ENCODE data around the gene APOL1. TPM values are rescaled to one million over a fixed set of nuclear protein-coding genes. Genes with fewer than 3 reads are reported as not detected.
"Not testable (repeated sequence)": the region's sequence is repeated elsewhere in the genome, so short reads cannot be mapped to it uniquely, and the experiment has no call there.

The APOL1 gene
- total and polyA plus RNA-seq, 2 donors (not counting 1 experiment from before 2014, with no cell fraction given), result 3.3 to 11.2 TPM

DNA sequence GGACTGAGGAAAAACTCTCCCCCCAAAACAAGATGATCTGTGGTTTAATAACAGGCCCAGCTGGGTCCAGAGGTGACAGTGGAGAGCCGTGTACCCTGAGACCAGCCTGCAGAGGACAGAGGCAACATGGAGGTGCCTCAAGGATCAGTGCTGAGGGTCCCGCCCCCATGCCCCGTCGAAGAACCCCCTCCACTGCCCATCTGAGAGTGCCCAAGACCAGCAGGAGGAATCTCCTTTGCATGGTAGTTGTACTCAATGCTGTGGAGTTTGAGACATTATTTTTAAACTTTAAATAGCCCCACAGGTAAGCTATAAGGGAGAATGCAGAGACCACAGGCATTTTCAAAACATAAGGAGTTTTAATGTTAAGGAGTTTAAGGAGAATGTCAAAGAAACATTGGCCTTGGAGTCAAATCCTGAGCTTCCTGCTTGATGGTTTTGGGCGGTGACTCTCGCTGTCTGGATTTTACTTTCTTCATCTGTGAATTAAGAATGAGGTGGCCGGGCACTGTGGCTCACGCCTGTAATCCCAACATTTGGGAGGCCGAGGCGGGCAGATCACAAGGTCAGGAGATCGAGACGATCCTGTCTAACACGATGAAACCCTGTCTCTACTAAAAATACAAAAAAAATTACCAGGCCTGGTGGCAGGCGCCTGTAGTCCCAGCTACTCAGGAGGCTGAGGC lies 6.8 kb downstream of the APOL1 start:
- POLR2A ChIA-PET, result no interaction called here

DNA sequence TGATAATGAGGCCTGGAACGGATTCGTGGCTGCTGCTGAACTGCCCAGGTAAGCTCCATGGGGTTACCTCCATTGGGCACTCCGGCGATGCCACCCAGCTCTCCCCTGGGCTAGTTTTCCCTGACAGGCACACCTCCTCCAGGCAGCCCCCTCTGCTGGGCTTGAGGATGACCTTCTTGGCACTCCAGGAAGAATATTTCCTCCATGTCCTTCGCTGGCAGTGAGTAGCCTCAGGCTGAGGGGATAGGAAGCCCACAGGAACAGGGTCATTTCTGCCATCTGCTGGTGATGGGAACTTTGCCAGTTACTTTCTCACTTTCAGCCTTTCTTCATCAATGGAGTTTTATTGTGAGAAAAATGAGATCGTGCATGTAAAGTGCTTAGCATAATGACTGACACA lies 8.7 kb downstream of the APOL1 start:
- intact Hi-C loops (cut with micrococcal nuclease), result not testable (repeated sequence)

More for the DNA sequence above, 6.8 kb downstream of the APOL1 start:
- no peak overlapping the region for H3K4me3 ChIP-seq (ENCODE audit: control extremely low read depth in 1 of 5, extremely low read depth in 1 of 5, insufficient read depth in 1 of 5, low read depth in 2 of 5, low read length in 4 of 5)
- DNase-seq, result no peak
- no peaks in the 10 kb centered on the region for H3K27me3 Mint-ChIP-seq
- H3K9me3 Mint-ChIP-seq (ENCODE audit: insufficient read depth), result no peaks in the 10 kb centered on the region
- no peak for ATAC-seq (ENCODE audit: low read depth)
- TF ChIP-seq, protein P1, sequence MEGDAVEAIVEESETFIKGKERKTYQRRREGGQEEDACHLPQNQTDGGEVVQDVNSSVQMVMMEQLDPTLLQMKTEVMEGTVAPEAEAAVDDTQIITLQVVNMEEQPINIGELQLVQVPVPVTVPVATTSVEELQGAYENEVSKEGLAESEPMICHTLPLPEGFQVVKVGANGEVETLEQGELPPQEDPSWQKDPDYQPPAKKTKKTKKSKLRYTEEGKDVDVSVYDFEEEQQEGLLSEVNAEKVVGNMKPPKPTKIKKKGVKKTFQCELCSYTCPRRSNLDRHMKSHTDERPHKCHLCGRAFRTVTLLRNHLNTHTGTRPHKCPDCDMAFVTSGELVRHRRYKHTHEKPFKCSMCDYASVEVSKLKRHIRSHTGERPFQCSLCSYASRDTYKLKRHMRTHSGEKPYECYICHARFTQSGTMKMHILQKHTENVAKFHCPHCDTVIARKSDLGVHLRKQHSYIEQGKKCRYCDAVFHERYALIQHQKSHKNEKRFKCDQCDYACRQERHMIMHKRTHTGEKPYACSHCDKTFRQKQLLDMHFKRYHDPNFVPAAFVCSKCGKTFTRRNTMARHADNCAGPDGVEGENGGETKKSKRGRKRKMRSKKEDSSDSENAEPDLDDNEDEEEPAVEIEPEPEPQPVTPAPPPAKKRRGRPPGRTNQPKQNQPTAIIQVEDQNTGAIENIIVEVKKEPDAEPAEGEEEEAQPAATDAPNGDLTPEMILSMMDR (IDR thresholded peaks at IDR 0.05), result no peak
- no peak for TF ChIP-seq EZH2 (IDR thresholded peaks at IDR 0.05; ENCODE audit: borderline replicate concordance, insufficient read depth, low read depth, low read length, poor library complexity, severe bottlenecking)
- H3K27ac ChIP-seq (ENCODE audit: low read length in 2 of 2), result no peak overlapping the region
- no peak overlapping the region for H3K4me2 ChIP-seq (replicated peaks; ENCODE audit: low read depth, low read length, poor library complexity, severe bottlenecking)
- H2AFZ ChIP-seq (ENCODE audit: insufficient read depth, low read depth, low read length, poor library complexity, severe bottlenecking), result no peak overlapping the region
- no peaks in the 10 kb centered on the region for H3K9me3 ChIP-seq (ENCODE audit: control extremely low read depth in 1 of 3, control insufficient read depth in 2 of 3, insufficient read depth in 1 of 3, low read length in 2 of 3)
- no peak overlapping the region for H3K27ac Mint-ChIP-seq
- H3K79me2 ChIP-seq (ENCODE audit: control insufficient read depth, insufficient read depth, low read length), result peaks cover 3% of the 10 kb centered on the region
- no peak overlapping the region for H3K4me3 Mint-ChIP-seq
- peaks cover 5 to 10% of the 10 kb centered on the region in 2 donors for H3K4me1 ChIP-seq (ENCODE audit: control insufficient read depth in 2 of 2, insufficient read depth in 2 of 2, low read length in 2 of 2)
- peaks cover 19% of the 10 kb centered on the region for H3K4me1 Mint-ChIP-seq
- CTCF ChIA-PET, result interaction anchor here (0.6 to 1.8 kb wide), 2 partner anchors 42 to 65 kb away, joined by 3 to 5 read pairs; no protein-coding TSS in a partner anchor
- H3K36me3 ChIP-seq (replicated peaks in 1 of 2; ENCODE audit: control extremely low read depth in 1 of 2, control insufficient read depth in 1 of 2, extremely low read depth in 1 of 2, insufficient read depth in 2 of 2, low read length in 1 of 2), result peaks cover 0 to 24% of the 10 kb centered on the region in 2 experiments
- intact Hi-C loops (cut with micrococcal nuclease), result no loop called here
- WGBS (ENCODE audit: insufficient coverage), result 93% methylated on average over 4 of the region's 14 CpGs
- no peaks in the 10 kb centered on the region for H3K27me3 ChIP-seq (replicated peaks in 1 of 4; ENCODE audit: control extremely low read depth in 1 of 4, control insufficient read depth in 3 of 4, insufficient read depth in 4 of 4, low read length in 3 of 4)
- H4K20me1 ChIP-seq (ENCODE audit: control insufficient read depth, insufficient read depth, low read length, poor library complexity, severe bottlenecking), result no peaks in the 10 kb centered on the region
- no peak overlapping the region for H3K9ac ChIP-seq (ENCODE audit: low read length)

GRCh38 chr22:36262307-36262706 lies 9.4 kb downstream of the APOL1 start:
- H4K20me1 ChIP-seq (ENCODE audit: control insufficient read depth, insufficient read depth, low read length, poor library complexity, severe bottlenecking); intact Hi-C loops (cut with micrococcal nuclease); H3K79me2 ChIP-seq (ENCODE audit: control insufficient read depth, insufficient read depth, low read length); H3K27ac Mint-ChIP-seq; H3K9ac ChIP-seq (ENCODE audit: low read length); H2AFZ ChIP-seq (ENCODE audit: insufficient read depth, low read depth, low read length, poor library complexity, severe bottlenecking); H3K4me3 Mint-ChIP-seq; H3K27ac ChIP-seq (ENCODE audit: low read length in 2 of 2); H3K4me3 ChIP-seq (ENCODE audit: control extremely low read depth in 1 of 5, extremely low read depth in 1 of 5, insufficient read depth in 1 of 5, low read depth in 2 of 5, low read length in 4 of 5); ATAC-seq (ENCODE audit: low read depth); H3K27me3 Mint-ChIP-seq; H3K27me3 ChIP-seq (replicated peaks in 1 of 4; ENCODE audit: control extremely low read depth in 1 of 4, control insufficient read depth in 3 of 4, insufficient read depth in 4 of 4, low read length in 3 of 4); DNase-seq; H3K9me3 ChIP-seq (ENCODE audit: control extremely low read depth in 1 of 3, control insufficient read depth in 2 of 3, insufficient read depth in 1 of 3, low read length in 2 of 3); H3K4me2 ChIP-seq (replicated peaks; ENCODE audit: low read depth, low read length, poor library complexity, severe bottlenecking); H3K9me3 Mint-ChIP-seq (ENCODE audit: insufficient read depth); POLR2A ChIA-PET; CTCF ChIA-PET: not testable (repeated sequence)
- WGBS (ENCODE audit: insufficient coverage), result 100% methylated on average over 1 of the region's 3 CpGs
- peaks cover 12% of the 10 kb centered on the region for H3K4me1 Mint-ChIP-seq
- H3K36me3 ChIP-seq (replicated peaks in 1 of 2; ENCODE audit: control extremely low read depth in 1 of 2, control insufficient read depth in 1 of 2, extremely low read depth in 1 of 2, insufficient read depth in 2 of 2, low read length in 1 of 2), result peaks cover 1 to 29% of the 10 kb centered on the region in 2 experiments
- peaks cover 5 to 10% of the 10 kb centered on the region in 2 donors for H3K4me1 ChIP-seq (ENCODE audit: control insufficient read depth in 2 of 2, insufficient read depth in 2 of 2, low read length in 2 of 2)

More for the DNA sequence above, 8.7 kb downstream of the APOL1 start:
- Histone ChIP-seq H3K4me1 (ENCODE audit: control insufficient read depth in 2 of 2, insufficient read depth in 2 of 2, low read length in 2 of 2) (peaks cover 5 to 10% of the 10 kb centered on the region in 2 donors), H3K36me3 (replicated peaks in 1 of 2; ENCODE audit: control extremely low read depth in 1 of 2, control insufficient read depth in 1 of 2, extremely low read depth in 1 of 2, insufficient read depth in 2 of 2, low read length in 1 of 2) (peaks cover 1 to 32% of the 10 kb centered on the region in 2 experiments)
- H3K27ac ChIP-seq (ENCODE audit: low read length in 2 of 2); H4K20me1 ChIP-seq (ENCODE audit: control insufficient read depth, insufficient read depth, low read length, poor library complexity, severe bottlenecking); H3K27ac Mint-ChIP-seq; H3K9me3 Mint-ChIP-seq (ENCODE audit: insufficient read depth); H3K9me3 ChIP-seq (ENCODE audit: control extremely low read depth in 1 of 3, control insufficient read depth in 2 of 3, insufficient read depth in 1 of 3, low read length in 2 of 3); H3K4me2 ChIP-seq (replicated peaks; ENCODE audit: low read depth, low read length, poor library complexity, severe bottlenecking); ATAC-seq (ENCODE audit: low read depth); H3K9ac ChIP-seq (ENCODE audit: low read length); H2AFZ ChIP-seq (ENCODE audit: insufficient read depth, low read depth, low read length, poor library complexity, severe bottlenecking); POLR2A ChIA-PET; H3K4me3 ChIP-seq (ENCODE audit: control extremely low read depth in 1 of 5, extremely low read depth in 1 of 5, insufficient read depth in 1 of 5, low read depth in 2 of 5, low read length in 4 of 5); H3K79me2 ChIP-seq (ENCODE audit: control insufficient read depth, insufficient read depth, low read length); H3K4me3 Mint-ChIP-seq; DNase-seq; H3K27me3 Mint-ChIP-seq; H3K27me3 ChIP-seq (replicated peaks in 1 of 4; ENCODE audit: control extremely low read depth in 1 of 4, control insufficient read depth in 3 of 4, insufficient read depth in 4 of 4, low read length in 3 of 4): not testable (repeated sequence)
- peaks cover 12% of the 10 kb centered on the region for H3K4me1 Mint-ChIP-seq
- WGBS (ENCODE audit: insufficient coverage), result 79% methylated on average over 5 of the region's 6 CpGs
- CTCF ChIA-PET, result interaction anchor here (0.9 to 1.2 kb wide), 2 partner anchors 22 to 225 kb away, joined by 3 to 4 read pairs; partner anchors contain the start of gene APOL2

Measured in B cell (primary cell).